PC-9 (cell line): ENCODE results near the gene SLC22A12. TPM values are rescaled to one million over a fixed set of nuclear protein-coding genes. Genes with fewer than 3 reads are reported as not detected.

Experiments
- BruUV-seq: library from RNA; stranded (reverse); fragments of 400-500 nt; replicated peaks from 2 replicates; lab custom pipeline; 2021; lab: Mats Ljungman, UMichigan
- CTCF ChIA-PET: fragments of 300-600 bp; sonication (Branson Sonifier 250); formaldehyde crosslinking; loops from one replicate; lab custom pipeline; 2022; ENCODE audit warnings: antibody characterized with exemption; lab: Charles Lee
- POLR2A ChIA-PET: fragments of 300-600 bp; sonication (Branson Sonifier 250); formaldehyde crosslinking; loops from one replicate; lab custom pipeline; 2022; ENCODE audit warnings: antibody characterized with exemption; ENCODE audit not compliant: unreplicated experiment; lab: Charles Lee
- DNase-seq, 2 experiments: peaks; one replicate each; pipeline versions ENCODE4 v3.0.0 to v3.0.0-alpha.2; 2015 to 2022; ENCODE audit warnings: mixed read lengths in 1 of 2
- H2AFZ ChIP-seq: fragments of 200-600 bp; sonication (generic); 2 replicates; pipeline ENCODE4 v1.8.1; 2017; ENCODE audit warnings: antibody characterized with exemption
- H3F3A ChIP-seq: fragments of 200-600 bp; sonication (generic); 2 replicates; pipeline ENCODE4 v1.8.1; 2017; ENCODE audit warnings: antibody characterized with exemption, mild to moderate bottlenecking, low read depth; ENCODE audit not compliant: insufficient read depth
- H3K27ac ChIP-seq: fragments of 200-600 bp; sonication (generic); 2 replicates; pipeline ENCODE4 v1.6.1; 2016; ENCODE audit warnings: mixed run types
- H3K27me3 ChIP-seq: fragments of 200-600 bp; sonication (generic); 2 replicates; pipeline ENCODE4 v1.6.1; 2016; ENCODE audit warnings: low read depth, mixed run types; ENCODE audit not compliant: insufficient read depth
- H3K36me3 ChIP-seq: fragments of 200-600 bp; sonication (generic); 2 replicates; pipeline ENCODE4 v1.6.1; 2016; ENCODE audit warnings: low read depth, mixed run types
- H3K4me1 ChIP-seq: fragments of 200-600 bp; sonication (generic); replicated peaks from 2 replicates; pipeline ENCODE4 v1.6.1; 2016; ENCODE audit warnings: mixed run types; ENCODE audit not compliant: insufficient read depth
- H3K4me2 ChIP-seq: fragments of 200-600 bp; sonication (generic); 2 replicates; pipeline ENCODE4 v1.6.1; 2017; ENCODE audit warnings: mixed run types
- H3K4me3 ChIP-seq: fragments of 200-600 bp; sonication (generic); 2 replicates; pipeline ENCODE4 v1.6.1; 2016; ENCODE audit warnings: mixed run types
- H3K79me2 ChIP-seq: fragments of 200-600 bp; sonication (generic); 2 replicates; pipeline ENCODE4 v1.6.1; 2017; ENCODE audit warnings: low read depth, mixed run types
- H3K9me2 ChIP-seq: fragments of 200-600 bp; sonication (generic); 2 replicates; pipeline ENCODE4 v1.8.1; 2017; ENCODE audit warnings: mild to moderate bottlenecking; ENCODE audit not compliant: insufficient read depth
- H3K9me3 ChIP-seq: fragments of 200-600 bp; sonication (generic); 2 replicates; pipeline ENCODE4 v1.8.1; 2016; ENCODE audit warnings: low read depth; ENCODE audit not compliant: insufficient read depth
- H4K20me1 ChIP-seq: fragments of 200-600 bp; sonication (generic); 2 replicates; pipeline ENCODE4 v1.8.1; 2017; ENCODE audit not compliant: insufficient read depth
- EZH2 ChIP-seq: fragments of 200-600 bp; sonication (generic); IDR thresholded peaks from 2 replicates; pipeline ENCODE4 v1.8.0; 2017; ENCODE audit warnings: antibody characterized with exemption, low read depth
- intact Hi-C: fragments of 100-400 bp; cut with micrococcal nuclease; formaldehyde crosslinking; loops from one replicate; pipeline ENCODE4 v1.10.0; 2022; ENCODE audit not compliant: unreplicated experiment
- total RNA-seq: library from RNA; stranded (reverse); gene quantifications from 2 replicates; pipeline ENCODE4 v1.2.3, GENCODE V29; 2021
- TF ChIP-seq, protein P1 (sequence below): fragments of 200-600 bp; sonication (generic); conservative IDR thresholded peaks from 2 replicates; pipeline ENCODE4 v1.6.1; 2017; ENCODE audit warnings: mixed run types, antibody characterized with exemption, mild to moderate bottlenecking, moderate library complexity

SLC22A12 gene
- total RNA-seq, 1 experiment from 2014 or later = not detected

DNA sequence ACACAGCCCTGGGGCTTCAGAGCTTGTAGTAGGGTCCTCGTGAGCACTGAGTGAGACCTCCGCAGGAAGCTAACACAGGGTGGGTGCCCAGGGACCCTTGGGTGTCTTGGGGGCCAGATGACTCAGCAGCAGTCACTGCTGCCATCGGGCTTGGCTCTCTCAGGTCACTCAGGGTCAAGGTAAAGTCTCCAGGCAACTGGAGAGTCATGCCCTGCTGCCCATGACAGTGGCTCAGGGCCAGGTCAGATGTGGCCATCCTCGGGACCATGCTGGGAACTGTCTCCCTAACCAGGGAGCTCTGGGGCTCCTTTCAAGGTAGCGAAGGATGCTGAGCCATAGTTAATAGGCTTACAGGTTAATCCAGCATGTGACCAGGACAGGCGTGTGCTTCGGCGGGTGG, 44.4 kb upstream of the SLC22A12 start:
- intact Hi-C loops = no loop called here
- CTCF ChIA-PET = interaction anchor here (0.6 kb wide), 1 partner anchor 1181 kb away, joined by 3 read pairs; no protein-coding TSS in a partner anchor
- Histone ChIP-seq H3K9me3 (no peaks in the 10 kb centered on the region), H2AFZ (no peak overlapping the region), H3K4me3 (no peak overlapping the region), H3F3A (no peaks in the 10 kb centered on the region), H3K4me2 (no peak overlapping the region), H4K20me1 (no peaks in the 10 kb centered on the region), H3K79me2 (no peaks in the 10 kb centered on the region), H3K4me1 (peaks cover 20% of the 10 kb centered on the region), H3K27me3 (no peaks in the 10 kb centered on the region), H3K9me2 (no peaks in the 10 kb centered on the region), H3K27ac (no peak overlapping the region), H3K36me3 (no peaks in the 10 kb centered on the region)
- no peak for DNase-seq
- no peak for TF ChIP-seq EZH2
- TF ChIP-seq, protein P1, sequence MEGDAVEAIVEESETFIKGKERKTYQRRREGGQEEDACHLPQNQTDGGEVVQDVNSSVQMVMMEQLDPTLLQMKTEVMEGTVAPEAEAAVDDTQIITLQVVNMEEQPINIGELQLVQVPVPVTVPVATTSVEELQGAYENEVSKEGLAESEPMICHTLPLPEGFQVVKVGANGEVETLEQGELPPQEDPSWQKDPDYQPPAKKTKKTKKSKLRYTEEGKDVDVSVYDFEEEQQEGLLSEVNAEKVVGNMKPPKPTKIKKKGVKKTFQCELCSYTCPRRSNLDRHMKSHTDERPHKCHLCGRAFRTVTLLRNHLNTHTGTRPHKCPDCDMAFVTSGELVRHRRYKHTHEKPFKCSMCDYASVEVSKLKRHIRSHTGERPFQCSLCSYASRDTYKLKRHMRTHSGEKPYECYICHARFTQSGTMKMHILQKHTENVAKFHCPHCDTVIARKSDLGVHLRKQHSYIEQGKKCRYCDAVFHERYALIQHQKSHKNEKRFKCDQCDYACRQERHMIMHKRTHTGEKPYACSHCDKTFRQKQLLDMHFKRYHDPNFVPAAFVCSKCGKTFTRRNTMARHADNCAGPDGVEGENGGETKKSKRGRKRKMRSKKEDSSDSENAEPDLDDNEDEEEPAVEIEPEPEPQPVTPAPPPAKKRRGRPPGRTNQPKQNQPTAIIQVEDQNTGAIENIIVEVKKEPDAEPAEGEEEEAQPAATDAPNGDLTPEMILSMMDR = no peak
- POLR2A ChIA-PET = no interaction called here
- BruUV-seq = no TSS peak

GRCh38 chr11:64549969-64550368, 41.1 kb upstream of the SLC22A12 start:
- BruUV-seq = no TSS peak
- H4K20me1 ChIP-seq = no peaks in the 10 kb centered on the region
- H3K9me2 ChIP-seq = no peaks in the 10 kb centered on the region
- H3F3A ChIP-seq = no peaks in the 10 kb centered on the region
- ChIA-PET POLR2A (no interaction called here), CTCF (no interaction called here)
- no peaks in the 10 kb centered on the region for H3K36me3 ChIP-seq
- H3K9me3 ChIP-seq = no peaks in the 10 kb centered on the region
- no peaks in the 10 kb centered on the region for H3K27me3 ChIP-seq
- no peak for TF ChIP-seq EZH2
- TF ChIP-seq, protein P1 = no peak
- H3K79me2 ChIP-seq = no peaks in the 10 kb centered on the region
- H3K4me3 ChIP-seq = no peak overlapping the region
- intact Hi-C loops = loop anchor here (5.0 kb wide), 1 partner anchor 193 kb away; the partner anchor contains the start of gene RPS6KA4
- H3K27ac ChIP-seq = no peak overlapping the region
- H3K4me1 ChIP-seq = peaks cover 17% of the 10 kb centered on the region
- DNase-seq = no peak
- H3K4me2 ChIP-seq = no peak overlapping the region
- H2AFZ ChIP-seq = no peak overlapping the region

GRCh38 chr11:64553554-64554201, 37.3 kb upstream of the SLC22A12 start:
- no peaks in the 10 kb centered on the region for H3K27me3 ChIP-seq
- H3K4me1 ChIP-seq = peaks cover 10% of the 10 kb centered on the region; the same call in 1 of the 2 replicates
- no peak overlapping the region for H3K4me2 ChIP-seq
- no peaks in the 10 kb centered on the region for H3K9me3 ChIP-seq
- intact Hi-C loops = loop anchor here (1.0 to 5.0 kb wide), 5 partner anchors 96 to 196 kb away; partner anchors contain the start of gene RPS6KA4
- peak in 1 of 2 experiments; percentile 58 for DNase-seq
- TF ChIP-seq, protein P1 = peak; percentile 100
- TF ChIP-seq EZH2 = no peak
- POLR2A ChIA-PET = no interaction called here
- no peak overlapping the region for H3K4me3 ChIP-seq
- no peak overlapping the region for H3K27ac ChIP-seq
- no peaks in the 10 kb centered on the region for H3K79me2 ChIP-seq
- no peaks in the 10 kb centered on the region for H3K36me3 ChIP-seq
- CTCF ChIA-PET = no interaction called here
- H4K20me1 ChIP-seq = no peaks in the 10 kb centered on the region
- H3F3A ChIP-seq = no peaks in the 10 kb centered on the region
- no peaks in the 10 kb centered on the region for H3K9me2 ChIP-seq
- no peak overlapping the region for H2AFZ ChIP-seq
- BruUV-seq = no TSS peak
